ENCODE measurements around the gene LPIN2. TPM values are rescaled to one million over a fixed set of nuclear protein-coding genes. Genes with fewer than 3 reads are reported as not detected.

The LPIN2 gene
- total and polyA plus RNA-seq, 2 of the 13 experiments (the other 11 are each of a cell fraction or from before 2014, with no cell fraction given) = 46.0 to 119 TPM

GRCh38 chr18:3051718-3052410 is 38.9 kb upstream of the LPIN2 start (continued):
- TF ChIP-seq ZNF597 (CRISPR knock-in tag; IDR thresholded peaks at IDR 0.05) (no peak), IRX3 (CRISPR knock-in tag; IDR thresholded peaks at IDR 0.05; ENCODE audit: borderline replicate concordance, low read depth) (no peak), ONECUT2 (CRISPR knock-in tag; IDR thresholded peaks at IDR 0.05) (0 out of 2 replicates have a peak, but pooled peaks have one; percentile 19), ARNT (IDR thresholded peaks at IDR 0.05) (no peak), CBFB (CRISPR knock-in tag; IDR thresholded peaks at IDR 0.05) (peak; percentile 95), ARID2 (CRISPR knock-in tag; IDR thresholded peaks at IDR 0.05; ENCODE audit: borderline replicate concordance) (peak; percentile 63; the same call in 1 of the 2 replicates), ZNF580 (CRISPR knock-in tag; IDR thresholded peaks at IDR 0.05; ENCODE audit: borderline replicate concordance, low read depth) (peak; percentile 46; the same call in 1 of the 2 replicates), RBM22 (optimal IDR thresholded peaks at IDR 0.05; ENCODE audit: low read length) (no peak), KLF9 (CRISPR knock-in tag; IDR thresholded peaks at IDR 0.05; ENCODE audit: low read depth) (peak; percentile 41; the same call in 1 of the 2 replicates), KDM6A (CRISPR knock-in tag; IDR thresholded peaks at IDR 0.05; ENCODE audit: low read depth) (peak; percentile 88), SKIL (CRISPR knock-in tag; IDR thresholded peaks at IDR 0.05; ENCODE audit: borderline replicate concordance) (peak; percentile 89), FOXA3 (CRISPR knock-in tag; IDR thresholded peaks at IDR 0.05) (peak; percentile 97), ZNF24 (IDR thresholded peaks at IDR 0.05) (0 out of 2 replicates have a peak, but pooled peaks have one; percentile 53), CEBPG (CRISPR knock-in tag; IDR thresholded peaks at IDR 0.05) (peak; percentile 98), ZNF83 (CRISPR knock-in tag; IDR thresholded peaks at IDR 0.05; ENCODE audit: borderline replicate concordance) (no peak), ZMYM4 (CRISPR knock-in tag; IDR thresholded peaks at IDR 0.05) (peak; percentile 87), KLF16 (CRISPR knock-in tag; IDR thresholded peaks at IDR 0.05) (peak in 1 of 2 experiments; percentile 87; a peak in 1 of 4 replicates), SIN3A (IDR thresholded peaks at IDR 0.05; ENCODE audit: borderline replicate concordance, low read depth, low read length) (0 out of 2 replicates have a peak, but pooled peaks have one; percentile 27), ZNF674 (CRISPR knock-in tag; IDR thresholded peaks at IDR 0.05; ENCODE audit: low read depth) (no peak), SALL1 (CRISPR knock-in tag; IDR thresholded peaks at IDR 0.05) (peak; percentile 95), ASH2L (IDR thresholded peaks at IDR 0.05; ENCODE audit: insufficient read length, low read depth, low read length) (peak; percentile 77), ZNF530 (CRISPR knock-in tag; IDR thresholded peaks at IDR 0.05; ENCODE audit: low read depth) (no peak), HNF4A (CRISPR knock-in tag; IDR thresholded peaks at IDR 0.05) (peak; percentile 97), ZSCAN12 (CRISPR knock-in tag; IDR thresholded peaks at IDR 0.05) (no peak), ZNF770 (CRISPR knock-in tag; IDR thresholded peaks at IDR 0.05) (peak; percentile 72)

All from HepG2 (cell line).